Suprapubic skin (tissue), 4 donors: ENCODE results near the gene SOD1.

Source experiments
- POLR2A ChIP-seq, 2 donors: fragments of 450-650 bp; IDR thresholded peaks; one replicate each; pipeline ENCODE4 v1.6.1; 2017; ENCODE audit warnings: antibody characterized with exemption in 2 of 2, mild to moderate bottlenecking in 2 of 2, moderate library complexity in 2 of 2
- POLR2AphosphoS5 ChIP-seq, 3 donors: sonication (generic); formaldehyde crosslinking; IDR thresholded peaks; one replicate each; pipeline ENCODE4 v1.6.1; 2017; ENCODE audit warnings: antibody characterized with exemption in 3 of 3
- TF ChIP-seq, protein P1 (sequence below), 2 donors: fragments of 200-600 bp in 1 of 2; fragments of 450-650 bp in 1 of 2; sonication (generic) in 1 of 2; IDR thresholded peaks; one replicate each; pipeline ENCODE4 v1.5.1; 2016 to 2019; ENCODE audit warnings: antibody characterized with exemption in 2 of 2, mild to moderate bottlenecking in 1 of 2, moderate library complexity in 1 of 2

DNA sequence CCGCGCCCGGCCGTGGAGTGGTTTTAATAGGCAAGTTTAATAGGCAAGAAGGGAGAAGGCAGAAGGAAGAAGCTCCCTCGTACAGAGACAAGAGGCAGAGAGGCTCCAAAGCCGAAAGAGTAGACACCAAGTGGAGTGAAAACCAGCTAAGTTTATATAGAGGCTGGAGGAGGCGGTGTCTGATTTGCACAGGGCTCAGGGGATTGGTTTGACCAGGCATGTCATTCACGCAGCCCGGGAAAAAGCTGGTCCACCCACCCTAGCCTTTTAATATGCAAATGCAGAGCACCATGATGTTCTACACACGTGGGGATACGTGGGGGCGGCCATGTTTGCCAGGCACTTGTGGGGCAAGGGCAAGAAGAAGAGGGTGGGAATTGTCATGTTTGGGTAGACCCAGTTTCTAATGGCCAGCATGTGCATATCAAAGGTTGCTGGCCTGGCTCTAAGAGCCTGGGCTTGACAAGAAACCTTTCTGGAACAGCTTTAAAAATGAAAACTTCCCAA, 18.0 kb upstream of the SOD1 start:
- TF ChIP-seq, protein P1, sequence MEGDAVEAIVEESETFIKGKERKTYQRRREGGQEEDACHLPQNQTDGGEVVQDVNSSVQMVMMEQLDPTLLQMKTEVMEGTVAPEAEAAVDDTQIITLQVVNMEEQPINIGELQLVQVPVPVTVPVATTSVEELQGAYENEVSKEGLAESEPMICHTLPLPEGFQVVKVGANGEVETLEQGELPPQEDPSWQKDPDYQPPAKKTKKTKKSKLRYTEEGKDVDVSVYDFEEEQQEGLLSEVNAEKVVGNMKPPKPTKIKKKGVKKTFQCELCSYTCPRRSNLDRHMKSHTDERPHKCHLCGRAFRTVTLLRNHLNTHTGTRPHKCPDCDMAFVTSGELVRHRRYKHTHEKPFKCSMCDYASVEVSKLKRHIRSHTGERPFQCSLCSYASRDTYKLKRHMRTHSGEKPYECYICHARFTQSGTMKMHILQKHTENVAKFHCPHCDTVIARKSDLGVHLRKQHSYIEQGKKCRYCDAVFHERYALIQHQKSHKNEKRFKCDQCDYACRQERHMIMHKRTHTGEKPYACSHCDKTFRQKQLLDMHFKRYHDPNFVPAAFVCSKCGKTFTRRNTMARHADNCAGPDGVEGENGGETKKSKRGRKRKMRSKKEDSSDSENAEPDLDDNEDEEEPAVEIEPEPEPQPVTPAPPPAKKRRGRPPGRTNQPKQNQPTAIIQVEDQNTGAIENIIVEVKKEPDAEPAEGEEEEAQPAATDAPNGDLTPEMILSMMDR (IDR thresholded peaks at IDR 0.05), result no peak
- TF ChIP-seq POLR2A (IDR thresholded peaks at IDR 0.05), result no peak
- TF ChIP-seq POLR2AphosphoS5 (IDR thresholded peaks at IDR 0.05), result no peak
